GM21381 (cell line): Measurements from ENCODE around the gene PKDCC.
A peak's percentile ranks its signal among the peaks of the same experiment; 100 is the strongest.

ENCODE experiments used
- ATAC-seq: cut with Tn5 transposase; IDR thresholded peaks from one replicate; pipeline ENCODE4 v1.9.1; 2021; ENCODE audit warnings: mild to moderate bottlenecking, moderate library complexity; ENCODE audit not compliant: unreplicated experiment

The PKDCC gene

GRCh38 chr2:42047488-42048298 lies at the start of gene PKDCC:
Gene PKDCC (plus strand): TSS chr2:42048021. CDS start chr2:42048200, 179 bp downstream.
- peak; percentile 62 for ATAC-seq

DNA sequence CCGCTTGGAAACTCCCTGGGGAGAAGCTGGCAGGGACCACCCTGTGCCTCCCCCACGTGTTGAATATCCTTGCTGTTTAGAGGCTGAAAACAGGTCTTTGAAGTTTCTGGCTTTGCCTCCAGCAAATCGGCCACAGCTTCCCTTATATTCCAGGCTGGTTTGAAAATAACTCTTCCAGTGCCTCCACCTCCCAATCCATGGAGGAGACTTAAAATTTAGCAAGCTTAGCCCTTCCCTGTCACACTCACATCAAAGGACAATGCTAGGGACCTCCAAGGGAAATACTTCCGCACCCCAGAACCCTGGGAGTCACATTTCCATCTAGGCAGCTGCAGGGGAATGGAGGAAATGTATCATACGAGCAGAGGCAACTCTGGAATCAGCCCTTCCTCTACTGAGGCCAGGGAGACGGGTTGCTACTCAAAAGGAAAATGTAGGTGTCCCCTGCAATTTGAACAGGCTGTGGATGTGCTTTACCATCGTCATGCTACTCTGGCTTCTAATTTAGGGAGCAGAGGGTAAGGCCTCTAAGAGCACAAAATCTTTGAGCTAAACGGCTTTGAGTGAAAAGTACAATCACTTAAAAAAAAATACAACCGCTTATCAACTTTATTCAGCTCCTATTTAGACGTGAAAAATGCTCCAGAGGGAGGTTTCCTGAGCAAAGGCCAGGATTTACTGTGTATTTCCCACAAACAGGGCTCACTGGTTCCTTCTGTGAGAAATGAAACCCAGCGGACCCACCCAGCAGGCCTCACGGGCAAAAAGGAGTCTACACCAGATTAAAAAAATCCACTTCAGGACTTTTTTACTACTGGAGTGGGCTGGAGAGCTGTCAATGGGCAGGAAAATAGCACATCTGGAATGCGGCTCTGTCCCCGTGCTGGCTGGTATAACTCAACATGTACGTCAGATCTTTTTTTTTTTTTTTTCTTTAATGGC lies 49.4 kb upstream of the PKDCC start:
- no peak for ATAC-seq

GRCh38 chr2:41999128-41999480 lies 48.7 kb upstream of the PKDCC start:
- no peak for ATAC-seq

DNA sequence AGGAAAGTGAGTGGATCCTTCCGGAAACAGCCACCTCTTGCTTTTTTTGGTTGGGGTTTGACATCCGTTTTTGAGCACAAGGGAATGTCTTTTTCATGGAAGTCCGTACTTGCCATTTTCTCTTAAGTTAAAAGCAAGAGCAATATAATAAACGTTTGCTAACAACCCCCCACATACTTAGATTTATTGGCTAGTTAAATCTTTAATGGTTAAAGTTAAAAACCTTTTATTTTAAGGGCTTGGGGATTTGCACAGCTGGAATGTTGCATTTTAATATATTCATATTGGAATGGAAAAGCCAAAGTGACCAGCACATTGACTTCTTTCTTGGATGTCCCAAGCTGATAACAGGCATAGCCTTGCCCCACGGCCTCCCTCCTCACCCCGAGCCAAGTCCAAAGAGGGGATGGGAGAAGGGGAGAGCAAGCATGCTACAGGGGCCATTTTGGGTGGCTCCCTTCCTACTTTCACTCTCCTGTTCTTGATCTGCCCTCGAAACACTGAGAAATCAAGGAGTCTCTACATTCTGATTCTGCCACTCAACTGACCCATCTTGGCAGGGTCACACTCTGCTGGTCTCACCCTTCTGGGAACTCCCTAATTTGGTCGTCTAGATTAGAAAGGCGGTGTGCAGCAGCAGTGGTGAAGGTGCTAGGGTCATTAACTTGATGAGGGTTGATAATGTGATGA lies 48.1 kb upstream of the PKDCC start:
- ATAC-seq: no peak

- ATAC-seq: no peak
Measured at GRCh38 chr2:42001711-42002201, 46.1 kb upstream of the PKDCC start.

DNA sequence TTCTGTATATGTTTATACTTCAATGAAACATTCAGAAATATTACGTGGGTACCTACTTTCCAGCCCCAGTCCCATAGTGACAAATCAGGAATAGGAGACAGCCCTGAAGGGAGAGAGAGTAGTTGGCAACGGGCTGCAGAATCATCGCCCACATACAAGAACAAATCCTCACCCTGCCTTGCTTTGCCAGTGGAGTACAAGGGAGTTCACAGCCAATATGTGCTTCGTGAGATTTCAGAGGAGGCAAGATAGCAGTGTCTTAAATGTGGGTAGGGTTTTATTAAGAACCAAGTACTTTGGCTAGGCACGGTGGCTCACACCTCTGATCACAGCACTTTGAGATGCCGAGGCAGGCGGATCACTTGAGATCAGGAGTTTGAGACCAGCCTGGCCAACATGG lies 40.3 kb upstream of the PKDCC start:
- ATAC-seq: no peak

- no peak for ATAC-seq
Measured at GRCh38 chr2:42008241-42008921, 39.4 kb upstream of the PKDCC start.

GRCh38 chr2:42009657-42010580 lies 37.9 kb upstream of the PKDCC start:
- peak; percentile 59 for ATAC-seq

DNA sequence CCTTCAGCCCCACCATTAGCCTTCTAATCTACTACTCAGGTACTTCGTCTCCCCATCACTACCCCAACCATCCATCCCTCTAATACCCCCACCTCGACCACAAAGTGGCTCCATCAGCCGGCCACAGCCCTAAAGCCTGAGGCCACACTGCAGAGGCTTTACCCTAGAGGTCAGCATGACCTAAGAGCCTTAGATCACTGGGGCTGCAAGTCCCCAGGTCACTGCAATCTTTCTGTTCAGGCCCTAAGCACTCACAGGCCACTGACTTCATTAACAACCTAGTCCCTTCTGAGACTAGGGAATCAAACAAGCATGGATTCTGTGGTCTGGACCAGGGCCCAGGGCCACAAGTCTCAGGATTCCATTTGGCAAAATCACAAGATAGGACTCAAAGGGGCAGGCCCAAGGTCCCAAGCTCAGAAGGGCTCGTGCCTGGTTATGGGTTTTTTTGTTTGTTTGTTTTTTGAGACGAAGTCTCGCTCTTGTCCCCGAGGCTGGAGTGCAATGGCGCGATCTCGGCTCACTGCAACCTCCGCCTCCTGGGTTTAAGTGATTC lies 37.0 kb upstream of the PKDCC start:
- no peak for ATAC-seq

DNA sequence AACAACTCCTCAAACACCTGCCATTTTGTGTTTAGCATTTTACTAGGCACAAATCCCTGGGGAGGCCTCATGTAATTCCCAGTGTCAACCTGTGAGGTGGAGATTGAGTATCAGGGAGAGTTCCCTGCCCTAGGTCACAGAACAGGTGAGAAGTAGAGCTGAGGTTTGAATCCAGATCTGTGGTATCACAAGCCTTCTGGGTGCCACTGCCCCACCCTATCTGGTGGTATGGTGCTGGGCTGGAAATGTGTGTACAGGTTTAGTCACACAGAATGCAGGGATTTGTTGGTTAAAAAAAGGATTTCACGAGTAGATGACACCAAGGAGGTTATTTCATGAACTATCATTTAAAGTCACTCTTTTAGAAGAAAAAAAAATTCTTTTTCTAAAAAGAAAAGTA lies 35.7 kb upstream of the PKDCC start:
- no peak for ATAC-seq

DNA sequence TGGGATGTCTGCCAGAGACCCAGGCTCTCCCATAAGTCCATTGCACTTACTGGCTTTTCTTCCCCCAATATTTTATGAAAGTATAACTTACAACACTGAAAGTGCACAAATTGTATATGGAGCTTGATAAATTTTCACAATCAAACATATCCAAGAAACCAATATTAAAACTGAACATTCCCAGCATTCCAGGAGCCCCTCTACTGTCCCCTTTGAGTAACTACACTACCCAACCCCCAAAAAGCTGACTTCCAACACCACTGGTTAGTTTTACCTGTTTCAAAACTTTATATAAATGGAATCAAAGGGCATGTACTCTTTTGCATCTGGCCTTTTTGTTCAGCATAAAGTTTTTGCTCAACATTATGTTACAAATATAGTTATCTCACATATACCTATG lies 35.2 kb upstream of the PKDCC start:
- no peak for ATAC-seq

GRCh38 chr2:42013409-42013808 lies 34.4 kb upstream of the PKDCC start:
- no peak for ATAC-seq

- ATAC-seq: no peak
Measured at GRCh38 chr2:42021464-42021863, 26.4 kb upstream of the PKDCC start.

GRCh38 chr2:42025151-42025582 lies 22.7 kb upstream of the PKDCC start:
- no peak for ATAC-seq

DNA sequence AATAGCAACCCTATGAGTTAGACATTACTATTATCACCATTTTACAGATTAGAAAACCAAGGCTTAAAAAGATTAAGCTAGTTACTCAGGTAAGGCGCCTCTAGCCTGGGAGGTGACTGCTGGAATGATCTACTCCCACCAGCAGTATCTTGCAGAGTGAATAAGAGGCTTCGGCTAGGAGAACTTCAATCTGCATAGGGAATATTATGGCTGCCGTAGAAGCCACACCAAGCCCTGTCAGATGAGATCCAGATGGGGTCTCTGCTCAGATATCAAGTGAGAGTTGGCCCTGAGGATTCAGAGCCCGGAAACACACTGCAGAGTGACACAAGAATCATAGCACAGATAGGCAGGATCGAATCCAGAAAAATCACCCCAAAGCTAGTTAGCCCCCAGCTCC lies 21.5 kb upstream of the PKDCC start:
- ATAC-seq: no peak

GRCh38 chr2:42028571-42029148 lies 19.2 kb upstream of the PKDCC start:
- ATAC-seq: peak; percentile 68

GRCh38 chr2:42029171-42029570 lies 18.6 kb upstream of the PKDCC start:
- ATAC-seq: no peak

GRCh38 chr2:42029639-42030199 lies 18.1 kb upstream of the PKDCC start:
- ATAC-seq: no peak
